Mesenchymal stem cell (in vitro differentiated cells and primary cell): ENCODE data around the gene GET4.

ENCODE experiments used
- DNase-seq: peaks from one replicate; pipeline ENCODE4 v3.0.0-alpha.2; 2013
- H2AFZ ChIP-seq: one replicate; pipeline ENCODE4 v1.6.1; 2013; ENCODE audit warnings: low read depth, mild to moderate bottlenecking, control low read depth, inconsistent platforms, low read length, moderate library complexity
- H2AK5ac ChIP-seq: 2 replicates; pipeline ENCODE4 v1.6.1; 2013; ENCODE audit warnings: low read length, moderate library complexity, mild to moderate bottlenecking, inconsistent platforms; ENCODE audit not compliant: severe bottlenecking
- H2BK120ac ChIP-seq: one replicate; pipeline ENCODE4 v1.6.1; 2013; ENCODE audit warnings: low read depth, mild to moderate bottlenecking, inconsistent platforms, low read length, moderate library complexity
- H2BK12ac ChIP-seq, 2 experiments: one replicate each; pipeline ENCODE4 v1.6.1; 2013; ENCODE audit warnings: inconsistent platforms in 2 of 2, low read length in 2 of 2, mild to moderate bottlenecking in 2 of 2, moderate library complexity in 2 of 2, control low read depth in 1 of 2
- H2BK15ac ChIP-seq: one replicate; pipeline ENCODE4 v1.6.1; 2013; ENCODE audit warnings: mild to moderate bottlenecking, low read depth, inconsistent platforms; ENCODE audit not compliant: poor library complexity, severe bottlenecking
- H2BK5ac ChIP-seq: 2 replicates; pipeline ENCODE4 v1.6.1; 2013; ENCODE audit warnings: low read depth, mild to moderate bottlenecking, low read length, control low read depth, inconsistent platforms; ENCODE audit not compliant: poor library complexity, severe bottlenecking
- H3K14ac ChIP-seq, 2 experiments: one replicate each; pipeline ENCODE4 v1.6.1; 2013; ENCODE audit warnings: inconsistent platforms in 2 of 2, low read length in 2 of 2, control low read depth in 1 of 2, mild to moderate bottlenecking in 1 of 2, moderate library complexity in 1 of 2
- H3K18ac ChIP-seq, 2 experiments: one replicate each; pipeline ENCODE4 v1.6.1; 2013; ENCODE audit warnings: inconsistent platforms in 2 of 2, low read length in 2 of 2, control low read depth in 1 of 2, low read depth in 1 of 2, mild to moderate bottlenecking in 1 of 2
- H3K23ac ChIP-seq, 2 experiments: one replicate each; pipeline ENCODE4 v1.6.1; 2013; ENCODE audit warnings: inconsistent platforms in 2 of 2, low read length in 2 of 2, mild to moderate bottlenecking in 2 of 2, moderate library complexity in 2 of 2, control low read depth in 1 of 2
- H3K27ac ChIP-seq: 2 replicates; pipeline ENCODE4 v1.5.1; 2013; ENCODE audit warnings: mild to moderate bottlenecking, moderate library complexity, low read length, control low read depth, inconsistent platforms; ENCODE audit not compliant: poor library complexity, severe bottlenecking
- H3K27me3 ChIP-seq, 2 experiments: 2 replicates each; pipeline versions ENCODE4 v1.6.1 to v1.7.0; 2013; ENCODE audit warnings: low read length in 2 of 2, mild to moderate bottlenecking in 2 of 2, moderate library complexity in 2 of 2, control low read depth in 1 of 2, inconsistent platforms in 1 of 2; ENCODE audit not compliant: control insufficient read depth in 1 of 2, insufficient read depth in 1 of 2
- H3K36me3 ChIP-seq, 2 experiments: 2 replicates each; pipeline versions ENCODE4 v1.6.1 to v1.7.0; 2013; ENCODE audit warnings: low read length in 2 of 2, control low read depth in 1 of 2, inconsistent platforms in 1 of 2, low read depth in 1 of 2, mild to moderate bottlenecking in 1 of 2; ENCODE audit not compliant: insufficient read depth in 2 of 2, control insufficient read depth in 1 of 2
- H3K4ac ChIP-seq, 2 experiments: one replicate each; pipeline ENCODE4 v1.6.1; 2013; ENCODE audit warnings: inconsistent platforms in 2 of 2, low read length in 2 of 2, mild to moderate bottlenecking in 2 of 2, moderate library complexity in 2 of 2, control low read depth in 1 of 2, low read depth in 1 of 2
- H3K4me1 ChIP-seq: 2 replicates; pipeline ENCODE4 v1.6.1; 2013; ENCODE audit warnings: low read depth, low read length, control low read depth; ENCODE audit not compliant: control insufficient read depth, insufficient read depth
- H3K4me2 ChIP-seq: 2 replicates; pipeline ENCODE4 v1.6.1; 2013; ENCODE audit warnings: low read length, mild to moderate bottlenecking, inconsistent platforms; ENCODE audit not compliant: poor library complexity, severe bottlenecking
- H3K4me3 ChIP-seq, 2 experiments: 2 replicates each; pipeline versions ENCODE4 v1.5.1 to v1.7.0; 2013; ENCODE audit warnings: low read length in 2 of 2, mild to moderate bottlenecking in 2 of 2, control low read depth in 1 of 2, low read depth in 1 of 2; ENCODE audit not compliant: insufficient read depth in 1 of 2
- H3K79me1 ChIP-seq: replicated peaks from 2 replicates; pipeline ENCODE4 v1.6.1; 2013; ENCODE audit warnings: mild to moderate bottlenecking, control low read depth, low read length, inconsistent platforms; ENCODE audit not compliant: poor library complexity, severe bottlenecking
- H3K9ac ChIP-seq: 2 replicates; pipeline ENCODE4 v1.7.0; 2013; ENCODE audit warnings: mild to moderate bottlenecking, low read length, moderate library complexity
- H3K9me3 ChIP-seq: 2 replicates; pipeline ENCODE4 v1.7.0; 2013; ENCODE audit warnings: mild to moderate bottlenecking, low read length; ENCODE audit not compliant: control insufficient read depth
- H4K8ac ChIP-seq: one replicate; pipeline ENCODE4 v1.6.1; 2013; ENCODE audit warnings: inconsistent platforms, mild to moderate bottlenecking, low read length, moderate library complexity
- H4K91ac ChIP-seq: one replicate; pipeline ENCODE4 v1.6.1; 2013; ENCODE audit warnings: mild to moderate bottlenecking, low read length, inconsistent platforms
- WGBS: methylation state at CpG from one replicate; pipeline ENCODE4 v1.1.7; 2013; ENCODE audit warnings: mixed read lengths; 5-methylcytosine and 5-hydroxymethylcytosine counted together

GET4 gene

GRCh38 chr7:909358-910329 lies 33.3 kb downstream of the GET4 start:
- Histone ChIP-seq H3K4me2 (peak overlapping the region; percentile 53), H3K79me1 (no peaks in the 10 kb centered on the region), H3K36me3 (peaks cover 0 to 4% of the 10 kb centered on the region in 2 experiments), H3K23ac (peak overlapping the region in 1 of 2 experiments; percentile 9), H2BK12ac (no peak overlapping the region), H2AFZ (peak overlapping the region; percentile 62), H3K27me3 (peaks cover 30 to 48% of the 10 kb centered on the region in 2 experiments), H3K14ac (no peak overlapping the region), H4K8ac (peak overlapping the region; percentile 64), H2AK5ac (no peak overlapping the region), H3K4me3 (peak overlapping the region; percentile 23 to 47), H2BK15ac (peak overlapping the region; percentile 7), H3K9ac (peak overlapping the region; percentile 38), H3K27ac (no peak overlapping the region), H3K9me3 (no peaks in the 10 kb centered on the region), H4K91ac (peak overlapping the region; percentile 68), H3K4ac (peak overlapping the region; percentile 37 to 51), H3K18ac (peak overlapping the region; percentile 61 to 62), H2BK120ac (peak overlapping the region; percentile 49), H3K4me1 (peaks cover 18% of the 10 kb centered on the region), H2BK5ac (no peak overlapping the region)
- DNase-seq, result peak; percentile 55
- 60% methylated on average over 48 of the region's 58 CpGs for WGBS

GRCh38 chr7:910441-910861 lies 34.1 kb downstream of the GET4 start:
- H3K4ac ChIP-seq, result no peak overlapping the region
- no peak overlapping the region for H2BK12ac ChIP-seq
- no peak overlapping the region for H2AK5ac ChIP-seq
- H3K18ac ChIP-seq, result no peak overlapping the region
- H3K36me3 ChIP-seq, result peaks cover 0 to 4% of the 10 kb centered on the region in 2 experiments
- no peak overlapping the region for H3K14ac ChIP-seq
- DNase-seq, result no peak
- H3K79me1 ChIP-seq, result no peaks in the 10 kb centered on the region
- H3K4me2 ChIP-seq, result no peak overlapping the region
- H3K27me3 ChIP-seq, result peaks cover 25 to 49% of the 10 kb centered on the region in 2 experiments
- no peak overlapping the region for H3K9ac ChIP-seq
- H3K9me3 ChIP-seq, result no peaks in the 10 kb centered on the region
- no peak overlapping the region for H2BK5ac ChIP-seq
- peaks cover 26% of the 10 kb centered on the region for H3K4me1 ChIP-seq
- H2AFZ ChIP-seq, result no peak overlapping the region
- H2BK15ac ChIP-seq, result no peak overlapping the region
- no peak overlapping the region for H4K91ac ChIP-seq
- H2BK120ac ChIP-seq, result no peak overlapping the region
- H3K23ac ChIP-seq, result no peak overlapping the region
- H3K4me3 ChIP-seq, result no peak overlapping the region
- WGBS, result 82% methylated on average over 11 of the region's 11 CpGs
- no peak overlapping the region for H4K8ac ChIP-seq
- no peak overlapping the region for H3K27ac ChIP-seq

GRCh38 chr7:910931-911431 lies 34.6 kb downstream of the GET4 start:
- no peak overlapping the region for H3K4me2 ChIP-seq
- H3K23ac ChIP-seq, result no peak overlapping the region
- H2BK12ac ChIP-seq, result no peak overlapping the region
- H3K79me1 ChIP-seq, result no peaks in the 10 kb centered on the region
- peaks cover 0 to 4% of the 10 kb centered on the region in 2 experiments for H3K36me3 ChIP-seq
- DNase-seq, result no peak
- H3K9ac ChIP-seq, result no peak overlapping the region
- no peak overlapping the region for H2BK15ac ChIP-seq
- H3K18ac ChIP-seq, result no peak overlapping the region
- no peak overlapping the region for H3K4me3 ChIP-seq
- H3K4me1 ChIP-seq, result peaks cover 30% of the 10 kb centered on the region
- H3K9me3 ChIP-seq, result no peaks in the 10 kb centered on the region
- H3K27ac ChIP-seq, result no peak overlapping the region
- H2BK120ac ChIP-seq, result no peak overlapping the region
- H2AFZ ChIP-seq, result no peak overlapping the region
- H3K14ac ChIP-seq, result no peak overlapping the region
- H2BK5ac ChIP-seq, result no peak overlapping the region
- no peak overlapping the region for H4K91ac ChIP-seq
- H3K27me3 ChIP-seq, result peaks cover 24 to 54% of the 10 kb centered on the region in 2 experiments
- WGBS, result 81% methylated on average over 19 of the region's 19 CpGs
- no peak overlapping the region for H4K8ac ChIP-seq
- H2AK5ac ChIP-seq, result no peak overlapping the region
- no peak overlapping the region for H3K4ac ChIP-seq

- Histone ChIP-seq H3K36me3 (peaks cover 0 to 4% of the 10 kb centered on the region in 2 experiments), H3K9me3 (no peaks in the 10 kb centered on the region), H2BK15ac (no peak overlapping the region), H3K4me3 (no peak overlapping the region), H2BK5ac (no peak overlapping the region), H2AFZ (no peak overlapping the region), H3K4ac (no peak overlapping the region), H3K4me2 (no peak overlapping the region), H4K8ac (no peak overlapping the region), H3K27me3 (peaks cover 31 to 56% of the 10 kb centered on the region in 2 experiments), H3K27ac (no peak overlapping the region), H3K79me1 (no peaks in the 10 kb centered on the region), H3K23ac (no peak overlapping the region), H3K9ac (no peak overlapping the region), H3K4me1 (peaks cover 39% of the 10 kb centered on the region), H2AK5ac (no peak overlapping the region), H2BK120ac (no peak overlapping the region), H3K18ac (no peak overlapping the region), H2BK12ac (no peak overlapping the region), H4K91ac (peak overlapping the region; percentile 41), H3K14ac (peak overlapping the region in 1 of 2 experiments; percentile 45)
- no peak for DNase-seq
- WGBS, result 94% methylated on average over 39 of the region's 41 CpGs
Observed at GRCh38 chr7:911791-912480, 35.6 kb downstream of the GET4 start.
